Ascending aorta (tissue), 2 donors: ENCODE measurements around the gene LIMK1. TPM values are rescaled to one million over a fixed set of nuclear protein-coding genes. Genes with fewer than 3 reads are reported as not detected.
A peak's percentile ranks its signal among the peaks of the same experiment; 100 is the strongest.

ENCODE experiments used
- DNase-seq, 2 donors: peaks; one replicate each; pipeline ENCODE4 v3.0.0-alpha.2; 2019; ENCODE audit warnings: low spot score in 2 of 2
- H3K27ac ChIP-seq, 2 donors: fragments of 200-600 bp; sonication (generic); one replicate each; pipeline ENCODE4 v1.5.1; 2016 to 2017; ENCODE audit warnings: mild to moderate bottlenecking in 1 of 2
- H3K27me3 ChIP-seq: fragments of 200-600 bp; sonication (generic); one replicate; pipeline ENCODE4 v1.5.1; 2017
- H3K36me3 ChIP-seq, 2 donors: fragments of 200-600 bp; sonication (generic); one replicate each; pipeline ENCODE4 v1.5.1; 2016
- H3K4me1 ChIP-seq, 2 donors: fragments of 200-600 bp; sonication (generic); one replicate each; pipeline ENCODE4 v1.5.1; 2016 to 2017; ENCODE audit warnings: mild to moderate bottlenecking in 1 of 2
- H3K4me3 ChIP-seq, 2 donors: fragments of 200-600 bp; sonication (generic); one replicate each; pipeline ENCODE4 v1.5.1; 2016 to 2017; ENCODE audit warnings: mild to moderate bottlenecking in 1 of 2
- H3K9me3 ChIP-seq, 2 donors: fragments of 200-600 bp; sonication (generic); one replicate each; pipeline ENCODE4 v1.5.1; 2016
- intact Hi-C: fragments of 100-400 bp; cut with DNase I; formaldehyde crosslinking; loops from one replicate; pipeline ENCODE4 v1.15.1; 2023
- total RNA-seq: library from RNA; depleted of rRNA; stranded (reverse); fragments of >200 nt; gene quantifications from one replicate; pipeline ENCODE4 v1.1.0, GENCODE V29; 2016
- TF ChIP-seq, protein P1 (sequence below), 3 experiments: fragments of 200-600 bp in 2 of 3; fragments of 450-650 bp in 1 of 3; sonication (generic) in 2 of 3; IDR thresholded peaks; one replicate each; pipeline ENCODE4 v1.5.1; 2016 to 2019; ENCODE audit warnings: antibody characterized with exemption in 3 of 3, mild to moderate bottlenecking in 1 of 3, moderate library complexity in 1 of 3

Gene LIMK1
- total RNA-seq, 1 donor from 2014 or later = 30.0 TPM

GRCh38 chr7:74082770-74083116 lies 861 bp upstream of the LIMK1 start:
- Histone ChIP-seq H3K4me1 (peaks cover 6 to 15% of the 10 kb centered on the region in 2 donors), H3K27me3 (no peaks in the 10 kb centered on the region), H3K4me3 (peak overlapping the region in 1 of 2 donors; percentile 67), H3K36me3 (no peaks in the 10 kb centered on the region), H3K27ac (peak overlapping the region in 1 of 2 donors; percentile 44), H3K9me3 (no peaks in the 10 kb centered on the region)
- DNase-seq = no peak
- intact Hi-C loops = no loop called here
- TF ChIP-seq, protein P1, sequence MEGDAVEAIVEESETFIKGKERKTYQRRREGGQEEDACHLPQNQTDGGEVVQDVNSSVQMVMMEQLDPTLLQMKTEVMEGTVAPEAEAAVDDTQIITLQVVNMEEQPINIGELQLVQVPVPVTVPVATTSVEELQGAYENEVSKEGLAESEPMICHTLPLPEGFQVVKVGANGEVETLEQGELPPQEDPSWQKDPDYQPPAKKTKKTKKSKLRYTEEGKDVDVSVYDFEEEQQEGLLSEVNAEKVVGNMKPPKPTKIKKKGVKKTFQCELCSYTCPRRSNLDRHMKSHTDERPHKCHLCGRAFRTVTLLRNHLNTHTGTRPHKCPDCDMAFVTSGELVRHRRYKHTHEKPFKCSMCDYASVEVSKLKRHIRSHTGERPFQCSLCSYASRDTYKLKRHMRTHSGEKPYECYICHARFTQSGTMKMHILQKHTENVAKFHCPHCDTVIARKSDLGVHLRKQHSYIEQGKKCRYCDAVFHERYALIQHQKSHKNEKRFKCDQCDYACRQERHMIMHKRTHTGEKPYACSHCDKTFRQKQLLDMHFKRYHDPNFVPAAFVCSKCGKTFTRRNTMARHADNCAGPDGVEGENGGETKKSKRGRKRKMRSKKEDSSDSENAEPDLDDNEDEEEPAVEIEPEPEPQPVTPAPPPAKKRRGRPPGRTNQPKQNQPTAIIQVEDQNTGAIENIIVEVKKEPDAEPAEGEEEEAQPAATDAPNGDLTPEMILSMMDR (IDR thresholded peaks at IDR 0.05) = no peak

DNA sequence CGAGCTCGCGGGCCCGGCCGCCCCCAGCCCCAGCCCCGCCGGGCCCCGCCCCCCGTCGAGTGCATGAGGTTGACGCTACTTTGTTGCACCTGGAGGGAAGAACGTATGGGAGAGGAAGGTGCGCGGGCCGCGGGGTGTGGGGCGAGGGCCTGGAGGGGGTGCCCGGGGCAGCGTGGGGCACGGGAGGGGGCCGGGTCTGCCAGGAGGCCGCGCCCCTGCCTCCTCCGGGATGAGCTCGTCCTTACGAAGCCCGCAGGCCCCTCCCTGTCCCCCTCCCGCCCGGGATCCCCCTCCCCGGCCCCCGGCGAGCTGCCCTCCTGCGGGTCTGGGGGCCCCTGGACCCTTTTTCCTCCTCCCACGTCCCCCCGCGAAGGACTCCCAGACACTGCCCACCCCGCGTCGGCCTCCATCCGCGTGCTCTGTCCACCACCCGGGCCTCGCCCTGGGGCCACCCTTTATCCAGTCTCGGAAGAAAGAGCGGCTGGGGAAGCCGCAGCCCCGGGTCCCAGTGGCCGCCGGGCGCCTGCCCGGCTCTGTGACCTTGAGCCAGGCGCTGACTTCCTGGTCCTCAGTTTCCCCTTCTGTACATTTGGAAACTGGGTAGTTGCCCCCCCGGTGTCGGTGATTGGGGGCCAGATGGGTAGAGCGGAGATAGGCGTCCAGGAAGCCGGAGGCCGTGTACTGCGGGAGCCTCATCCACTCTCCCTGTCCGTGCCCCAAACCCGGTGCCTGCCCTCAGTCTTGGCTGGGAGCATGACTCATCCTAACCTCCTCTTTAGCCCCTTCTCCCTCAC lies 521 bp downstream of the LIMK1 start:
- Histone ChIP-seq H3K36me3 (no peaks in the 10 kb centered on the region), H3K27ac (peak overlapping the region in 1 of 2 donors; percentile 62), H3K9me3 (no peaks in the 10 kb centered on the region), H3K27me3 (no peaks in the 10 kb centered on the region), H3K4me3 (peak overlapping the region; percentile 81 to 94), H3K4me1 (peaks cover 6 to 15% of the 10 kb centered on the region in 2 donors)
- TF ChIP-seq, protein P1 (IDR thresholded peaks at IDR 0.05) = no peak
- intact Hi-C loops = loop anchor here (2.0 kb wide), 1 partner anchor 91 kb away; the partner anchor contains the start of gene EIF4H
- no peak for DNase-seq

- TF ChIP-seq, protein P1 (IDR thresholded peaks at IDR 0.05) = no peak
- Histone ChIP-seq H3K27ac (peak overlapping the region in 1 of 2 donors; percentile 62), H3K9me3 (no peaks in the 10 kb centered on the region), H3K4me3 (peak overlapping the region; percentile 81 to 94), H3K4me1 (peaks cover 6 to 15% of the 10 kb centered on the region in 2 donors), H3K36me3 (no peaks in the 10 kb centered on the region), H3K27me3 (no peaks in the 10 kb centered on the region)
- no peak for DNase-seq
- intact Hi-C loops = loop anchor here (2.0 kb wide), 1 partner anchor 90 kb away; the partner anchor contains the start of gene EIF4H
Measured at GRCh38 chr7:74084722-74085578, 1.3 kb downstream of the LIMK1 start.

DNA sequence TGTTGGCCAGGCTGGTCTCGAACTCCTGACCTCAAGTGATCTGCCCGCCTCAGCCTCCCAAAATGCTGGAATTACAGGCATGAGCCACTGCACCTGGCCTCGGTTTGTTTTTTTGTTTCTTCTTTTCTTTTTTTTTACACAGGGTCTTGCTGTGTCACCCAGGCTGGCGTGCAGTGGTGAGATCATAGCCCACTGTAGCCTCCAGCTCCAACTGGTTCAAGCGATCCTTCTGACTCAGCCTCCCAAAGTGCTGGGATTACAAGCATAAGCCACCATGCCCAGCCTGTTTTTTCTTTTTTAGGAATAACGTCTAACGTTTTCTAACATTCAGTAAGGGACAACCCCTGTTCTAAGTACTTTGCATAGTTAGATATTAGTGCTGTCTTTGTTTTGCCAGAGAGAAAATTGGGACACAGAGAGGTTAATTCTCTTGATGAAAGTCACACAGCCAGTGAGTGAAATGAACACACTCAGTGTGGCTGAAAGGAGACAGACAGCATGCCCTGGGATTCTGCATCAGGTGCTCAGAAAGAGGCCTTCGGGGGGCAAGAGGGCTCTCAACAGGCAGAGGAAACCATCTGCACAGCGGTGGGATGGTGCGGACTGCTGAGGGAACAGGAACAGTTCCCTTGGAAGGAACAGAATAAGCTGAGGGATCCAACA lies 4.3 kb downstream of the LIMK1 start:
- no peak overlapping the region for H3K4me3 ChIP-seq
- H3K27ac ChIP-seq = no peak overlapping the region
- intact Hi-C loops = no loop called here
- H3K9me3 ChIP-seq = no peaks in the 10 kb centered on the region
- no peak for DNase-seq
- H3K4me1 ChIP-seq = peaks cover 6 to 21% of the 10 kb centered on the region in 2 donors
- H3K36me3 ChIP-seq = no peaks in the 10 kb centered on the region
- no peaks in the 10 kb centered on the region for H3K27me3 ChIP-seq
- TF ChIP-seq, protein P1 (IDR thresholded peaks at IDR 0.05) = no peak

DNA sequence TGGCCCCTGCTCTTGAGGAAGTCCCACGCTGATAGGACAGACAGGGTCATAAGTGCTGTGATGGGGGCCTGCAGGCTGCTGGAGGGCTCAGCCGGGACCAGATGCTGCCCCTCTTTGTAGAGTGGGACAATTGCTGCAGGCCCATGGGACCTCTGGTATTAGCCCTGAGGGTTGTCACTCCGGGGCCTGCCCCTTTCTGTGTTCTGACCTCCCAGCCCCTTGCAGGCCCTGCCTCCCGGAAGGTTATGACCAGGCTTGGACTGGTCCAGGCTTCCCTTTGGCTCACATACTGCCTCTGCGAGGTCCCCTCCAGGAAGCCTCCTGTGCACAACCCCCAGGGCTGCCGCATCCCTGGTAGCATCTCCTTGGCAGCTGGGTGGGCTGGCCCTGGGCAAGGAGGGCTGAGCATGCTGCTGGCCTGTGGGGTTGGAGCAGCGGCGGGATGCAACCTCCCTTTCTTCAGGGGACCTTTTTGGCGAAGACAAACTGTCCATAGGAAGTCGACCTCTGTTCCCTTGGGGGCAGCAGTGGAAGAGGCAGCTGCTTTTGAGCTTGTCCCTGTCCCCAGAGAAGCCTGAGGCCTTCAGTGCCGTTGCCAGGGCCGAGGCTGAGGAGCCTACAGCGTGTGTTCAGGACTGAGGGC lies 8.8 kb downstream of the LIMK1 start:
- intact Hi-C loops = no loop called here
- peaks cover 0 to 3% of the 10 kb centered on the region in 2 donors for H3K36me3 ChIP-seq
- no peak overlapping the region for H3K4me3 ChIP-seq
- no peak for DNase-seq
- H3K27me3 ChIP-seq = no peaks in the 10 kb centered on the region
- TF ChIP-seq, protein P1 (IDR thresholded peaks at IDR 0.05) = no peak
- H3K27ac ChIP-seq = peak overlapping the region; percentile 79 to 80
- no peaks in the 10 kb centered on the region for H3K9me3 ChIP-seq
- H3K4me1 ChIP-seq = peaks cover 9 to 22% of the 10 kb centered on the region in 2 donors
